Measurements from ENCODE around the gene SLC18B1.

Gene SLC18B1

GRCh38 chr6:132797951-132798868, at the start of gene SLC18B1:
SLC18B1 (minus strand) TSS chr6:132798637; CDS start chr6:132798456, 181 bp downstream.
- DNase-seq (ENCODE audit: low spot score), result peak; percentile 66

- DNase-seq (ENCODE audit: low spot score), result no peak
Measured at GRCh38 chr6:132843316-132844035, 45.0 kb upstream of the SLC18B1 start.

GRCh38 chr6:132841966-132842365, 43.5 kb upstream of the SLC18B1 start:
- no peak for DNase-seq (ENCODE audit: low spot score)

GRCh38 chr6:132832891-132833290, 34.5 kb upstream of the SLC18B1 start:
- no peak for DNase-seq (ENCODE audit: low spot score)

- peak; percentile 65 for DNase-seq (ENCODE audit: low spot score)
Measured at GRCh38 chr6:132830334-132830751, 31.9 kb upstream of the SLC18B1 start.

GRCh38 chr6:132820629-132821381, 22.4 kb upstream of the SLC18B1 start:
- no peak for DNase-seq (ENCODE audit: low spot score)

GRCh38 chr6:132819405-132820161, 21.1 kb upstream of the SLC18B1 start:
- DNase-seq (ENCODE audit: low spot score), result no peak

- no peak for DNase-seq (ENCODE audit: low spot score)
Measured at GRCh38 chr6:132818404-132819359, 20.2 kb upstream of the SLC18B1 start.

GRCh38 chr6:132817554-132818403, 19.3 kb upstream of the SLC18B1 start:
- DNase-seq (ENCODE audit: low spot score), result no peak

GRCh38 chr6:132816660-132817059, 18.2 kb upstream of the SLC18B1 start:
- DNase-seq (ENCODE audit: low spot score), result no peak

- DNase-seq (ENCODE audit: low spot score), result no peak
Measured at GRCh38 chr6:132814716-132815570, 16.5 kb upstream of the SLC18B1 start.

GRCh38 chr6:132813173-132813856, 14.9 kb upstream of the SLC18B1 start:
- peak; percentile 66 for DNase-seq (ENCODE audit: low spot score)

GRCh38 chr6:132812756-132813172, 14.3 kb upstream of the SLC18B1 start:
- DNase-seq (ENCODE audit: low spot score), result no peak

- peak; percentile 45 for DNase-seq (ENCODE audit: low spot score)
Measured at GRCh38 chr6:132812255-132812732, 13.9 kb upstream of the SLC18B1 start.

GRCh38 chr6:132811276-132811675, 12.8 kb upstream of the SLC18B1 start:
- DNase-seq (ENCODE audit: low spot score), result no peak

GRCh38 chr6:132805548-132805947, 7.1 kb upstream of the SLC18B1 start:
- no peak for DNase-seq (ENCODE audit: low spot score)

GRCh38 chr6:132804251-132804650, 5.8 kb upstream of the SLC18B1 start:
- no peak for DNase-seq (ENCODE audit: low spot score)

- DNase-seq (ENCODE audit: low spot score), result no peak
Measured at GRCh38 chr6:132800656-132801055, 2.2 kb upstream of the SLC18B1 start.
